HG03521 (cell line): Measurements from ENCODE around the gene DAG1.
"Not testable (repeated sequence)": the region's sequence is repeated elsewhere in the genome, so short reads cannot be mapped to it uniquely, and the experiment has no call there.

Experiments
- ATAC-seq: cut with Tn5 transposase; IDR thresholded peaks from one replicate; pipeline ENCODE4 v1.9.1; 2021; ENCODE audit warnings: mild to moderate bottlenecking, moderate library complexity; ENCODE audit not compliant: unreplicated experiment

DAG1 gene

GRCh38 chr3:49469037-49469935 is 781 bp upstream of the DAG1 start:
- no peak for ATAC-seq

GRCh38 chr3:49470714-49471420 is 800 bp downstream of the DAG1 start:
- ATAC-seq = no peak

- no peak for ATAC-seq
Measured at GRCh38 chr3:49471856-49472495, 1.9 kb downstream of the DAG1 start.

DNA sequence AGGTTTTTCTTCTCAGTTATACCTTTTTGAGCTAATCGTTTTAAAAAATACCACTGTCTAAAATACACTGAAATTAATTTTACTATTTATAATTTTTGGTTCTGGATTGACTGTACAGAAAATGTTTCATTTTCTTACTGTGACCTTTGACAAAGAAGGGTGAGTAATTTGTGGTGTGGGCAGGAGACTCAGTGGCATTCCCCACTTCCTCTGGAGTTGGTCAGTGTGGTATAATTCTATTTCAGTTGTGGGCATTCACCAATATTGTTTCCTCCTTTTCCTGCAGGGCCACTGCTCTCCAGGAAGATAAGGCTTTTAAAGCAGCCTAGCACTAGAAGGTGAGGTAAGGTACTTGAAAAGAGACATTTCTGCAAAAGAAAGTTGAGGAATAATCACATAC is 6.5 kb downstream of the DAG1 start:
- no peak for ATAC-seq

DNA sequence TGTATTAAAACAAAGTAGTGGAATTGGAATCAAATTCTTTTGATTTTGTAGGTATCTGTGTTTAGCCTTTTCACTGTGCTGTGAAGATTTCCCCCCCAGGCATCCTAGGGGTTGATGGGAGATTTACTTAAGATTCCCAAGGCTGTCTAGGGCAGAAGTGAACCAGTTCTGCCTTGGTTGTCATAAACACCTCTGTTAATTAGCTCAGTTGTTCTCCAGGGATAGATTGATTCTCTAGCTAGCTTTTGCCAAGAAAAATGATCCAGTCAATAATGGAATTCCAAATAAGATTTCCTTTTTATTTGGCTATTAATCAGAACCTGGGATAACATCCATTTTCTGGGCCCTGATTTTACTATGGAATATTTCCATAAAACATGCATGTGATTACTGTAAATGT is 12.7 kb downstream of the DAG1 start:
- ATAC-seq = no peak

DNA sequence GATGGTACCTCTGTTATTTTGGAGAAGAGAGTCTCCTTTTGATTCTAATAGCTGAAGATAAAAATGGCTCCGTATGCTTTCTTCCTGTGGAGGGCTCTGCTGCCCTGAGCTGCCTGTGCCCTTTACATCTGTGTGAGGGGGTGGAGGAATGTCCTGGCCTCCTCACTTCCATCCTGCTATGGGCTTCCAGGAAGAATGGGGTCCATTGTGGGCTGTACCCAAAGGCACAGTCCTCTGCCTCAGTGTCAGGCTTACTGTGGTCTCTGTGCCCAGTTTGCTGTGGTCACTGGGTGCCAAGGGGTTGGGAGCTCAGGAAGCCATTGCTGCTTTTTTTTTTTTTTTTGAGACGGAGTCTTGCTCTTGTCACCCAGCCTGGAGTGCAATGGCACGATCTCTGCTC is 14.4 kb downstream of the DAG1 start:
- ATAC-seq = no peak

DNA sequence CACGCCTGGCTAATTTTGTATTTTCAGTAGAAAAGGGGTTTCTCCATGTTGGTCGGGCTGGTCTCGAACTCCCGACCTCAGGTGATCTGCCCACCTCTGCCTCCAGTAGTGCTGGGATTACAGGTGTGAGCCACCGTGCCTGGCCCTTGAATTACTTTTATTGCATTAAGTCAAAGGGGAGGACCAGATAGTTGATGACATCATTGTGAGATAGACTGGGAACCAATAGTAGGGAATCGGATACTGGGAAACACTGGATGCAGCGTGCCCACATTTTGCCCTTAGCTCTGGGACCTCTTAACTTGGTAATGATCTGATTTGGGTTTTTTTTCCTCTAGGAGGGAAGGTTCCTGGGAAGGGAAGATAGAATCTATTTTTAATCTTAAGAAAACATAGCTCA is 19.2 kb downstream of the DAG1 start:
- ATAC-seq = no peak

DNA sequence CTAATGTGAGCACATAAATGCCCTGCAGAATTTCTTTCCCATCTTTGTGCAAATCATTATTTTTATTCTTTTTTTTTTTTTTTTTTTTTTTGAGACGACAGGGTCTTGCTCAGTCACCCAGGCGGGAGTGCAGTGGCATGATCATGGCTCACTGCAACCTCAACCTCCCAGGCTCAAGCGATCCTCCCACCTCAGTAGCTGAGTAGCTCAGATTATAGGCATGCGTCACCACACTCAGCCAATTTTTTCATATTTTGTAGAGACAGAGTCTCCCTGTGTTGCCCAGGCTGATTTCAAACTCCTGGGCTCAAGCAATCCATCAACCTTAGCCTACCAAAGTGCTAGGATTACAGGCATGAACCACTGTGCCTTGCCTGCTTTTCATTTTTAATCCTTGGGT is 22.9 kb downstream of the DAG1 start:
- ATAC-seq = no peak

GRCh38 chr3:49493901-49494300 is 23.8 kb downstream of the DAG1 start:
- no peak for ATAC-seq

GRCh38 chr3:49495023-49495422 is 25.0 kb downstream of the DAG1 start:
- no peak for ATAC-seq

DNA sequence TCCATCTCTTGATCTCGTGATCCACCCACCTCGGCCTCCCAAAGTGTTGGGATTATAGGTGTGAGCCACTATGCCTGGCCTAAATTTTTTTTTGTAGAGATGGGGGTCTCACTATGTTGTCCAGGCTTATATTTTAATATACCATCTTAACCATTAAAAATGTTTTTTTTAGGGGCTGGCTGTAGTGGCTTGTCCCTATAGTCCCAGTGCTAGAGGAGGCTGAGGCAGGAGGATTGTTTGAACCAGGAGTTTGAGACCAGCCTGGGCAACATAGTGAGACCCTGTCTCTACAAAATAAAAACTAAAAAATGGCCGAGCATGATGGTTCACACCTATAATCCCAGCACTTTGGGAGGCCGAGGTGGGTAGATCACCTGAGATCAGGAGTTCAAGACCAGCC is 26.8 kb downstream of the DAG1 start:
- not testable (repeated sequence) for ATAC-seq

DNA sequence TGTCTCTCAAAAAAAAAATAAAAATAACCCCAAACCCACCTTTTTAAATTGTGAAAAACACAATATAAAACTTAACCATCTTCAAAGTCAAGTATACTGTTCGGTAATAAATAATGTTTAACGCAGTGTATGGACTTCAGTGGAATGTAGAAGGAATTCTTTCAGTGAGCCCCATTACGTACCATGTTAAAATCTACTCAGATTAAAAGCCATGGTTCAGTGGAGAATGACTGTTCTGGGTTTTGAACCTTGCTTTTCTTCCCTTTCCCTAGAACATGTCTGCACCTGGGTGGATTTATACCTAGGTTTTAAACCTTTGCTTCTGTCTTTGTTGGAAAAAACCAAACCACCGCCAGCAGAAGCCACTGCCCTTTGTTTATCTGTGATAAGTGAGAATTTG is 27.5 kb downstream of the DAG1 start:
- ATAC-seq = no peak

DNA sequence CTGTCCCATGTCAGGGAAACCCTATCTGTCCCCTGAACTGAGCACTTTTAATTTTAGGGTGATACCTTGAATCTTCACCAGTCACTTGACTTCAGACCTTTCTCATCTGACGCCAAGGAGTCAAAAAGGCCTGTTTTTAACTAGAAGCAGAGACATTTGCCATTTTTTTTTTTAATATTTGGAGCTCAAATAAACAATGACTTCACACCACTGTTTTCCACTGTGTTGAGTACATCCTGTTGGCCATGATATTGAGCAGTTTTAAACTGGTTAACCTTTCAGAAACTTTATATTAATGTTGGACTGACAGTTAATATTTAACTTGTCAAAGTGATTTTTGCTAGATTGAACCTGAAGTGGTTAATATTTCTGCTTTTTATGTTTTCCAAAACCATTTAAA is 28.2 kb downstream of the DAG1 start:
- ATAC-seq = no peak

GRCh38 chr3:49498648-49499047 is 28.6 kb downstream of the DAG1 start:
- no peak for ATAC-seq

DNA sequence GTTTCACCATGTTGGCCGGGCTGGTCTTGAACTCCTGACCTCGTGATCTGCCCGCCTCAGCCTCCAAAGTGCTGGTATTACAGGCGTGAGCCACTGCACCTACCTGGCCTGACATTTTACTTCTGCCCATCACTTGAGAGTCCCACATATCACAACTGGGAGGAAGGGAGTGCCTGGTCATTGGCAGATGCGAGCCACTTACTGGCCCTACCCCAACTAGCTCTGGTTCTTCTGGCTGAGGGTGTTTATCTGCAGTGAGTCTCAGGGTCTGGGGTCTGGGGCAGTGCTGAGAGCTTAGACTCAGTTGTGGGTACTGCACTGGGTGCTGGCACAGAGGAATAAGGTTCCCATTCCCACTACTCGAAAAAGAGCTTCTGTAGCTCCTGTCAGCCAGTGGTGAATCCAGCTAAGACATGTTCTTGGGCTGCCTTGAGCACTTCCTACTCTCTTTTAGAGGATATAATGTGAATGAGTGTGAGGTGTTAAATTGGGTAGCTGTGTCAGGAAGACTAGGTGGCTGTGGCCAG is 30.2 kb downstream of the DAG1 start:
- no peak for ATAC-seq

DNA sequence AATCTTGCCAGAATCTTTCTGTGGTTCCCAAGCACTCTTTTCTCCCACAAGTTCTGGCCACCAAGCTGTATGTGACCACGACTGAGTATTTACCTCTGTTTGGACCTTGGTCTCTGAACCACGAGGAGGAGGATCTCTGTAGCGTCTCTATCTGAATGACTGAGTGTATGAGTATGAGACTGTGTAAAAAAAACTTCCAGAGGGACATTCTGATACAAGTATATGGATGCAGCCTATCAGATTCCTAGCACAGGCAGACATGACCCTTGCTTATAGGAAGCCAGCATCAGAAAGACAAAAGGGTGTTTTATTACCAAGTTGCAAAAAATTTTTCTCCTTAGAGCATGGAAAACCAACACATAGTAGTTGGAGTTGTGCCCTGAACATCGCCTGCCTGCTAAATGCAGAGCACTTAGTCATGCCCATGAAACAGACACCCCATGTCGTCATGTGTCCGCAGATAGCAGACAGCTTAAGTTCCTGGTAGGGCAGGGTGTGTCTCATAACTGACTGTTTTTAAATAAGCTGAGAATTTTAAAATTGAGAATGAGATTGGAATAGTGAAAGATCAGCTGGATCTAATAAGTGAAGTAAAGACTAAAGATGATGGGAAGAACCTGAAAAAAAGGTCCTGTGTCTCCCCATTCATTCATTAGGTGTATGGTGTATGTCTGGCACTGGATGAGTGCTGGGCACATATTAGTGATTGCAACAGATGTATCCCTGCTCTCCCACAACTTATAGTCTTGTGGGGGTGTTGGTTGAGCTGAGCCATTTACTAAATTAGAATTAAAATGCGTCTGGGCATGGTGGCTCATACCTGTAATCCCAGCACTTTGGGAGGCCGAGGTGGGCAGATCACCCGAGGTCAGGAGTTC is 30.9 kb downstream of the DAG1 start:
- ATAC-seq = no peak

DNA sequence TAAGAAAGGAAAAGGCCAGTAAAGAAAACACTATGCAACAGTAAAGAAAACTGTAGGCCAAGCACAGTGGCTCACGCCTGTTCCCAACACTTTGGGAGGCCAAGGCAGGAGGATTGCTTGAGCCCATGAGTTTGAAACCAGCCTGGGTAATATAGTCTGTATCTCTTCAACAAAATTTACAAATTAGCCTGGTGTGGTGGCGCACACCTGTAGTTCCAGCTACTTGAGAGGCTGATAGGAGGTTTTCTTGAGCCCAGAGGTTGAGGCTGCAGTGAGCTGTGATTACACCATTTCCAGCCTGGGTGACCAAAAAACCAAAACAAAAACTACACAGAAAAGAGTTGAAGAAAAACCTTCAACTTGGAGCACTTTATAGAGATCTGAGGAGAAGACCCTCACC is 31.8 kb downstream of the DAG1 start:
- ATAC-seq = no peak

DNA sequence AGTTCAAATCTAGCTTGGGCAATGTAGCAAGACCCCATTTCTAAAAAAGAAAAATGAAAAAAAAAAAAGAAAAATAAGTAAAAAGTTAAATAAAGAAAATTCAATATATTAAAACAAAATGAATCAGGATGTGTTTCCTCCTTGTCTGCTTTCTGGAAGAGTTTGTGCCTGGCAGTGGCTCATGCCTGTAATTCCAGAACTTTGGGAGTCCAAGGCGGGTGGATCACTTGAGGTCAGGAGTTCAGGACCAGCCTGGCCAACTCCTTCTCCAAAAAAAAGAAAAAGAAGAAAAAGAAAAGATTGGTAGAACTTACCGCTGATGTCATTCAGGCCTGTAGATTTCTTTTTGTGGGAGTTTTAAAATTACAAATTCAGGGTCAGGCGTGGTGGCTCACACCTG is 36.8 kb downstream of the DAG1 start:
- ATAC-seq = no peak

GRCh38 chr3:49509028-49509561 is 39.0 kb downstream of the DAG1 start:
- no peak for ATAC-seq

DNA sequence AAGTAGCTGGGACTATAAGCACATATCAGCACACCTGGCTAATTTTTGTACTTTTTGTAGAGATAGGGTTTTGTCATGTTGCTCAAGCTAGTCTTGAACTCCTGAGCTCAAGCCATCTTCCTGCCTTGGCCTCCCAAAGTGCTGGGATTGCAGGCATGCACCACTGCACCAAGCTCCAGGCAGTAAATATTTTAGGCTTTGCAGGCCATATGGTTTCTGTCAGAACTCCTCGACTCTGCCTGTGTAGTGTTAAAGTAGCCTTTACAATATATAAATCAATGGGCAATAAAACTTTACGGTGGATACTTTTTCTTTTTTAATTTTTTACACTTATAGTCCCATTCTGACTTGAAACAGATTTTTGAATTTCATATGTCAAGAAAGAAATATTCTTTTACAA is 41.6 kb downstream of the DAG1 start:
- ATAC-seq = no peak
